ENCODE data around the gene HOATZ. TPM values are rescaled to one million over a fixed set of nuclear protein-coding genes. Genes with fewer than 3 reads are reported as not detected.

The HOATZ gene
- total RNA-seq, 2 donors from 2014 or later, result not detected

MicroRNA genes within 50 kb of the gene (microRNA counts, 767-probe panel; counts per million panel counts)
- 0 to 736 counts per million in 2 donors for microRNA hsa-miR-34b-3p
- microRNA hsa-miR-34c-3p, result 0 to 736 counts per million in 2 donors
- microRNA hsa-miR-34c-5p, result 0 to 736 counts per million in 2 donors

Small RNA genes lying within 50 kb of the gene (microRNA-seq; reads per million reads assigned to microRNA genes)
- 0 to 0.45 reads per million in 2 donors for gene MIR34B (ENCODE audit: borderline number of aligned reads in 2 of 2, borderline replicate concordance in 2 of 2)
- gene MIR34C (ENCODE audit: borderline number of aligned reads in 2 of 2, borderline replicate concordance in 2 of 2), result 13.9 to 15.4 reads per million in 2 donors

Small RNA genes lying within 50 kb of the gene (small RNA-seq; reads per million reads assigned to genes)
- gene MIR34B (not detected), gene MIR34C (not detected)

Other genes with a start within 250 kb of the HOATZ start
- gene POU2AF3, start 216.2 kb upstream of the HOATZ start, total RNA-seq, result 10 to 100 TPM in 1 of 2 donors, 1 to 10 TPM in 1; 1.0 to 10.9 TPM
- 1 to 10 TPM in 1 of 2 donors, not detected in 1; 8.9 TPM for gene POU2AF1, start 135.5 kb upstream of the HOATZ start, total RNA-seq
- gene BTG4, start 2.4 kb upstream of the HOATZ start, total RNA-seq, result not detected
- 1 to 10 TPM; 5.9 to 8.3 TPM for gene LAYN, start 25.9 kb downstream of the HOATZ start, total RNA-seq
- gene SIK2, start 87.7 kb downstream of the HOATZ start, total RNA-seq, result 10 to 100 TPM; 15.3 to 16.5 TPM

Measured in body of pancreas (tissue), 4 donors.